ENCODE results near the gene GALNT14.

Gene GALNT14

DNA sequence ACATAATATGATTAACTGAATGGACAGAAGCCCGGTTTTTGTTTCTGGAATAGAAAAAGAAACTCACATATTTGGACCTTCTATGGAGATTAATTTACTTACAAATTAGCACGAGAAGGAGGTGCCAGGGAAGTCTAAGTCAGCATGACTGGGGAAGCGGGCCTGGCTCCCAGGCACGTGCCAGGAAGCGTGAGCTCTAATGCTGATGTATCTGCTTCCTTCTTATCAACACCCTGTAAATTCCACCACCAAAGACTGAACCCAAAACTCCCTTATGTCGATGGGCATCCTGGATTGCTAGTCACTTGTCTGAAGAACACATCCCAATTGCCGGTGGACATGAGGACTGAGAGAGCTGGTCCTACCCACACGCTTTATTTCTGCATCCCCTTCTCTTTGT is 134.5 kb downstream of the GALNT14 start:
- TF ChIP-seq, protein P1, sequence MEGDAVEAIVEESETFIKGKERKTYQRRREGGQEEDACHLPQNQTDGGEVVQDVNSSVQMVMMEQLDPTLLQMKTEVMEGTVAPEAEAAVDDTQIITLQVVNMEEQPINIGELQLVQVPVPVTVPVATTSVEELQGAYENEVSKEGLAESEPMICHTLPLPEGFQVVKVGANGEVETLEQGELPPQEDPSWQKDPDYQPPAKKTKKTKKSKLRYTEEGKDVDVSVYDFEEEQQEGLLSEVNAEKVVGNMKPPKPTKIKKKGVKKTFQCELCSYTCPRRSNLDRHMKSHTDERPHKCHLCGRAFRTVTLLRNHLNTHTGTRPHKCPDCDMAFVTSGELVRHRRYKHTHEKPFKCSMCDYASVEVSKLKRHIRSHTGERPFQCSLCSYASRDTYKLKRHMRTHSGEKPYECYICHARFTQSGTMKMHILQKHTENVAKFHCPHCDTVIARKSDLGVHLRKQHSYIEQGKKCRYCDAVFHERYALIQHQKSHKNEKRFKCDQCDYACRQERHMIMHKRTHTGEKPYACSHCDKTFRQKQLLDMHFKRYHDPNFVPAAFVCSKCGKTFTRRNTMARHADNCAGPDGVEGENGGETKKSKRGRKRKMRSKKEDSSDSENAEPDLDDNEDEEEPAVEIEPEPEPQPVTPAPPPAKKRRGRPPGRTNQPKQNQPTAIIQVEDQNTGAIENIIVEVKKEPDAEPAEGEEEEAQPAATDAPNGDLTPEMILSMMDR (IDR thresholded peaks at IDR 0.05), result no peak

DNA sequence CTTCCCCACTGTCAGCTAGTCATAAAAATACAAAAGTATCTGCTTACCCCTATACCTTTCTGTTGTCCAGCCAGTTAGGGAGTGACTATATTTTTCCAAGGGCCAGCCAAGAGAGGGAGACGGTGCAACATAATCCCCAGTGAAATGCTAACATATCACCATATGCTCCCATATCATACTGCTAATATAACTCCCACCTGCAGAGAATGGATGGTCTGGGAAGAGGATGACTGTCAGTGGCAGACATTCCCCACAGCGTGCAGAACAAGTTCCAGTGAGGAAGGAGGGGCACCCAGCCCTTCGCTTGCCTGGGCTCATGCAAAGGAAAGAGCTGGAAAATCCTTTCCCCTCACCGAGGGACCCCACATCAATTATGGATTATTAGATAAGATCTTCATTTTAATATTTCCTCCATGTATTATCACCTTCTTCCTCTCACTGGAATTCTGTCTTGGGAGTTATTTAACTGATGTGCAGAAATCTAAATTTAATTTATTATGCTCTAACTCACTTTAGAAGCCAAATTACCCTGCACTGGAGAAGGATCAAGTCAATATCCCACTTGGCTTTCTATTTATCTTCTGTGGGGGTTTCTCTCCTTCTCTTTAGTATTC is 135.6 kb downstream of the GALNT14 start:
- TF ChIP-seq, protein P1 (IDR thresholded peaks at IDR 0.05), result no peak

DNA sequence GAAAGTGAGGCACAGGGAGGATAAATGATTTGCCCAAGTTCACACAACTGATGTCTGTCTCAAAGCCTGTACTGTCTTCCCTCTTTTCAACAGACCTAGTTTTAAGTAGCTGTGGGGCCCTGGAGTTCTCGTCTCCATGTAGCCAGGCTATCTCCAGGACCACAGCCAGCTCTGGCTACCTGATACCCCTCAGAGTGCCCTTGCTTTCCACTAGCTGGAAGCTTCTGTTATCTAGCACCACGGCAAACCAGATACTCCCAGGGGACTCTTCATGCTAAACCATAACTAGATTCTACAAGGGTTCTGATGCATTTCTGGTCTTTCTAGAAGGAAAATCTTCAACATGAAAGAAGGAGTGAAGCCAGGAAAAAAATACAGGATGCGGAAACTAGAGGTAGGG is 137.3 kb downstream of the GALNT14 start:
- TF ChIP-seq, protein P1 (IDR thresholded peaks at IDR 0.05), result no peak

DNA sequence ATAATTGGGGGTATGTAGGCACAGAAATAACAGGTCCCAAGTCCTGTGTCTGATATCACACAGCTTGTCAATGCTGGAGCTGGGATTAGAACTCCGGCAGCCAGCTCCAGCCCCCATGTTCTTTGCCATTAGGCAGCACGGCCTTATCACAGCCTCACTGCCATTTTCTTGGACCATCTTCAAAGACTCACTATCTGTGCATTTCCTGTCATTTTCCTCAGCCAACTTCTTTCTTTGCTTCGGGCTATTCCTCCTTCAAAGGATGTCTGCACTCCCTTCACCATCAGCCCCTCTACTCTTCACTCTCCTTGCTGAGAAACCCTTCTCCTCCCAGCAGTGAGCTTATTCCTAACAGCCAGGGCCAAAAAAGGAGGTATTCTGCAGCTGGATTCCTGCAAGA is 139.6 kb downstream of the GALNT14 start:
- TF ChIP-seq, protein P1 (IDR thresholded peaks at IDR 0.05), result no peak

DNA sequence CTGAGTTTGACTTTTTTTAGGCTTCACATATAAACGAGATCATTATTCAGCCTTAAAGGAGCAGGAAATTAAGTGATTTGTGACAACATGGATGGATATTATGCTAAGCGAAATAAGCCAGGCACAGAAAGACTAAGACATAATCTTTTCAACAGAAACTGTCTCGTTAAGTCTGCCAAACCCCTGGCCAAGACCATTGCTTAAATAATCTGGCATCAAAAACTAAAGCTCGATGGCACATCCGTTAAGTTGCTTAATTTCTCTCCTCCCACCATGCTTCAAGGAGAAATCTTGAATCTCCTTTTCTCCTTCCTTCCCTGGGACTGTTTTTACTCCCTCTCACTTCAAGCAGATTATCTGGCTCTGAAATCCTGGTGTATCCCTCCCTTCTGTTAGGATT is 140.3 kb downstream of the GALNT14 start:
- TF ChIP-seq, protein P1 (IDR thresholded peaks at IDR 0.05), result no peak

DNA sequence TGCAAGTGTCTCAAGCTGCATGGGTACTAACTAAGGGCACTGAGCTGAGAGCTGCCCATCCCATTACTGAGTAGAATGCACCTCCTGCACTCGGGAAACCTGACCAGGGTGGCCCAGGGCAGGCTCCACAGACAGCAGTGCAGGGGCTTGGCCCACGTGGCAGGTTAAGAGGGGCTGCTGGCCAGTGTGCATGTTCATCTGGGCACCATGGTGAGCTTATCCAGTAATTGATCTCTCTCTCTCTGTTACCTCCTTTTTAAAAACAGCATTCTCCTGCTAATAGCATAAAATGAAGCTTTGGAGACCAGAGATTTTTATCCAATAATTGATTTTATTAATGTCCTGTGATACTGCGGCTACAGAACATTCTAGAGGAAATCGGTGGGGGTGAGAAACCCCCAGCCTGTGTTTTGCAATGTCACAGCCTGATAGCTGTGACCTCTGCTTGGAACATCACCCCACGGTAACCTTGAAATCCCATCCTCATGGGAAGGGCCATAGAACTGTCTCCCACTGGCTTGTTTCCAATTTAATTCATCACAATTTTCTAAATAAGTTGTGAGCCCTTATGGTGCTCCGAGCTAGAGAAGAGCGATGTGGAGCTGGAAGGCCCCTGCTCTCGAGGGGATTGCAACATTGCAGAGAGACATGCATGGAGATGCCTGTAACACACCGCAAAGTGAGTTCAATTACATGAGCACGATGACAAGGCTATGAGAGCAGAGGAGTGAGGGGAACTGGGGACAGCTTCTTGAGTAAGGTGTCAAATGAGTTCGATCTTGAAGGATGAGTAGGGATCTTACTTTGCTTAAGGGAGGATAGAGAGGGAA is 143.8 kb downstream of the GALNT14 start:
- TF ChIP-seq, protein P1 (IDR thresholded peaks at IDR 0.05), result no peak

DNA sequence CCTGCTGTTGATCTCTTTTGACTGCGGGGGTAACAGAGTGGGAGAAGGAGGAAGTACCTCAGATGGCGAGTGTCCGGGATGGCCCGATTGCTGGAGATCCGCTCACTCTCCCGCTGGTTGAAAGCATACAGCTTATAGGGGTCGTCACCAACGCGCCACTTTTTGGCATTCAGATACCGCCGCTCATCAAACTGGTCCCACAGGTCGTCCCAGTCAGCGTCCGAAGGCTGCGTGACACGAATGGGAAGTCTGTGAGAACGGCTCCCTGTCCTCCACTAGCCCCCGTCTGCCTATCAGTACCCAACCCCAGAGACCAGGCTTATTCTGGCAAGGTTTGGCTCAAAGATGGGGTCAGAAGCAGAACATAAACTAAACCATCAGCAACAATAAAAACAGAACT is 145.5 kb downstream of the GALNT14 start:
- TF ChIP-seq, protein P1 (IDR thresholded peaks at IDR 0.05), result no peak
